IMR-90 (cell line): ENCODE measurements around the gene LOXL4. TPM values are rescaled to one million over a fixed set of nuclear protein-coding genes. Genes with fewer than 3 reads are reported as not detected.

Source experiments
- ATAC-seq: fragments of 200-7000 bp; cut with Tn5 transposase; 2 replicates; pipeline ENCODE4 v1.9.1; 2020; ENCODE audit warnings: low read depth, mild to moderate bottlenecking, moderate library complexity
- BruUV-seq: library from RNA; stranded (reverse); fragments of 400-500 nt; replicated peaks from 2 replicates; lab custom pipeline; 2021; lab: Mats Ljungman, UMichigan
- CTCF ChIA-PET: fragments of 300-600 bp; formaldehyde crosslinking; extraction: SDS; loops from one replicate; lab custom pipeline; 2021; ENCODE audit warnings: antibody characterized with exemption; lab: Yijun Ruan, JAX
- POLR2A ChIA-PET: fragments of 300-600 bp; sonication (Branson Sonifier 250); formaldehyde crosslinking; loops from one replicate; lab custom pipeline; 2022; ENCODE audit warnings: antibody characterized with exemption; ENCODE audit not compliant: unreplicated experiment; lab: Charles Lee
- DNase-seq: peaks from one replicate; pipeline ENCODE4 v3.0.0; 2013
- H2AFZ ChIP-seq: replicated peaks from 2 replicates; pipeline ENCODE3; 2013; ENCODE audit warnings: low read length, mild to moderate bottlenecking; ENCODE audit not compliant: poor library complexity
- H2AK5ac ChIP-seq: 2 replicates; pipeline ENCODE4 v1.6.1; 2013; ENCODE audit warnings: low read depth, low read length, inconsistent platforms
- H2AK9ac ChIP-seq: replicated peaks from 2 replicates; pipeline ENCODE3; 2013; ENCODE audit warnings: mild to moderate bottlenecking, low read depth, low read length, moderate library complexity; ENCODE audit not compliant: poor library complexity
- H2BK120ac ChIP-seq: 2 replicates; pipeline ENCODE4 v1.6.1; 2013; ENCODE audit warnings: low read depth, low read length, inconsistent platforms
- H2BK15ac ChIP-seq: 3 replicates; pipeline ENCODE4 v1.6.1; 2013; ENCODE audit warnings: low read depth, low read length, inconsistent platforms
- H2BK20ac ChIP-seq: 2 replicates; pipeline ENCODE4 v1.6.1; 2013; ENCODE audit warnings: low read depth, mild to moderate bottlenecking, inconsistent platforms, low read length, moderate library complexity
- H2BK5ac ChIP-seq: 2 replicates; pipeline ENCODE4 v1.6.1; 2013; ENCODE audit warnings: mild to moderate bottlenecking, low read depth, low read length, inconsistent platforms; ENCODE audit not compliant: poor library complexity, severe bottlenecking
- H3K14ac ChIP-seq: replicated peaks from 2 replicates; pipeline ENCODE4 v1.6.1; 2013; ENCODE audit warnings: low read depth, low read length, inconsistent platforms
- H3K18ac ChIP-seq: 2 replicates; pipeline ENCODE4 v1.6.1; 2013; ENCODE audit warnings: low read depth, low read length, control low read depth
- H3K23ac ChIP-seq: 2 replicates; pipeline ENCODE4 v1.6.1; 2013; ENCODE audit warnings: low read depth, low read length, inconsistent platforms
- H3K27ac ChIP-seq: 2 replicates; pipeline ENCODE4 v1.5.1; 2013; ENCODE audit warnings: mild to moderate bottlenecking, control low read depth, low read length; ENCODE audit not compliant: insufficient read depth
- H3K27me3 ChIP-seq: 2 replicates; pipeline ENCODE4 v1.6.1; 2013; ENCODE audit warnings: low read length; ENCODE audit not compliant: control insufficient read depth, insufficient read depth
- H3K36me3 ChIP-seq: 2 replicates; pipeline ENCODE4 v1.6.1; 2013; ENCODE audit warnings: low read length, mixed read lengths; ENCODE audit not compliant: control insufficient read depth, insufficient read depth
- H3K4ac ChIP-seq: 2 replicates; pipeline ENCODE4 v1.6.1; 2013; ENCODE audit warnings: low read depth, low read length, inconsistent platforms
- H3K4me1 ChIP-seq: 2 replicates; pipeline ENCODE4 v1.6.1; 2013; ENCODE audit warnings: low read length, mixed read lengths; ENCODE audit not compliant: control insufficient read depth, insufficient read depth
- H3K4me2 ChIP-seq: 2 replicates; pipeline ENCODE4 v1.6.1; 2013; ENCODE audit warnings: low read depth, mild to moderate bottlenecking, control low read depth, low read length, moderate library complexity
- H3K4me3 ChIP-seq: 2 replicates; pipeline ENCODE4 v1.5.1; 2013; ENCODE audit warnings: low read depth, mild to moderate bottlenecking, control low read depth, low read length, moderate library complexity; ENCODE audit not compliant: insufficient read depth
- H3K56ac ChIP-seq: 2 replicates; pipeline ENCODE4 v1.6.1; 2013; ENCODE audit warnings: low read length, inconsistent platforms; ENCODE audit not compliant: insufficient read depth; ENCODE audit errors: extremely low read depth
- H3K79me1 ChIP-seq, 2 experiments: 2 replicates each; pipeline ENCODE4 v1.6.1; 2013; ENCODE audit warnings: low read length in 2 of 2, inconsistent platforms in 1 of 2, low read depth in 1 of 2
- H3K9ac ChIP-seq: 2 replicates; pipeline ENCODE4 v1.6.1; 2013; ENCODE audit warnings: low read depth, low read length, control low read depth
- H3K9me1 ChIP-seq: 2 replicates; pipeline ENCODE4 v1.6.1; 2013; ENCODE audit warnings: low read length, inconsistent platforms; ENCODE audit not compliant: insufficient read depth
- H3K9me3 ChIP-seq: 2 replicates; pipeline ENCODE4 v1.6.1; 2013; ENCODE audit warnings: low read length; ENCODE audit not compliant: control insufficient read depth, insufficient read depth
- H4K20me1 ChIP-seq: 2 replicates; pipeline ENCODE4 v1.6.1; 2013; ENCODE audit warnings: low read length, inconsistent platforms; ENCODE audit not compliant: insufficient read depth
- H4K5ac ChIP-seq: 2 replicates; pipeline ENCODE4 v1.6.1; 2013; ENCODE audit warnings: mild to moderate bottlenecking, low read depth, low read length, control low read depth
- H4K8ac ChIP-seq, 2 experiments: 2 replicates each; pipeline ENCODE4 v1.6.1; 2013; ENCODE audit warnings: low read depth in 2 of 2, low read length in 2 of 2, control low read depth in 1 of 2, inconsistent platforms in 1 of 2
- H4K91ac ChIP-seq: 2 replicates; pipeline ENCODE4 v1.6.1; 2013; ENCODE audit warnings: low read depth, low read length, inconsistent platforms; ENCODE audit not compliant: insufficient read depth
- BHLHE40 ChIP-seq: fragments of 150-350 bp; IDR thresholded peaks from 2 replicates; pipeline ENCODE4 v1.6.1; 2016; ENCODE audit warnings: mild to moderate bottlenecking, low read depth, low read length
- FOS ChIP-seq: fragments of 150-350 bp; IDR thresholded peaks from 2 replicates; pipeline ENCODE4 v1.6.1; 2016; ENCODE audit warnings: low read depth, low read length
- RAD21 ChIP-seq: IDR thresholded peaks from 2 replicates; pipeline ENCODE4 v1.6.1; 2012; ENCODE audit warnings: low read length, improper control_type of control experiment
- WGBS, 2 experiments: methylation state at CpG; one replicate each; pipeline versions ENCODE4 v1.1.5 to v1.1.7; 2013; ENCODE audit warnings: missing lambda C conversion rate in 2 of 2; ENCODE audit not compliant: insufficient read length in 1 of 2; ENCODE audit errors: extremely low coverage in 2 of 2; 5-methylcytosine and 5-hydroxymethylcytosine counted together
- dilution Hi-C: fragments of 300-500 bp; cut with HindIII; formaldehyde crosslinking; loops from one replicate; pipeline ENCODE4 v1.14.3; 2018; ENCODE audit warnings: low sequenced_read_pairs; ENCODE audit not compliant: unreplicated experiment
- in situ Hi-C: fragments of 300-500 bp; cut with MboI; formaldehyde crosslinking; loops from 3 replicates; pipeline ENCODE4 v1.14.3; 2019; ENCODE audit warnings: low sequenced_read_pairs, inconsistent platforms, mixed read lengths
- intact Hi-C: fragments of 100-400 bp; cut with micrococcal nuclease; formaldehyde crosslinking; loops from 2 replicates; pipeline ENCODE4 v1.10.0; 2022
- polyA plus RNA-seq, 3 experiments: library from polyadenylated mRNA; depleted of rRNA; stranded (reverse); fragments of >200 nt; gene quantifications; 2 replicates each; pipeline ENCODE4 v1.2.3, GENCODE V29; 2012; ENCODE audit warnings: low replicate concordance in 1 of 3
- total RNA-seq: library from RNA; depleted of rRNA; stranded (reverse); fragments of >200 nt; gene quantifications from 2 replicates; pipeline ENCODE4 v1.2.3, GENCODE V29; 2012

The LOXL4 gene
- total and polyA plus RNA-seq, 2 of the 4 experiments (the other 2 are of a cell fraction): 20.8 to 26.7 TPM

- H3K14ac ChIP-seq: no peak overlapping the region
- in situ Hi-C loops: no loop called here
- no peak for DNase-seq
- H3K9me3 ChIP-seq: no peaks in the 10 kb centered on the region
- H2AFZ ChIP-seq: no peak overlapping the region
- H3K4me1 ChIP-seq: no peaks in the 10 kb centered on the region; the same call in 1 of the 2 replicates
- peaks cover 36% of the 10 kb centered on the region for H3K27me3 ChIP-seq
- H2AK9ac ChIP-seq: no peak overlapping the region
- no peak overlapping the region for H3K27ac ChIP-seq
- no peak overlapping the region for H3K9ac ChIP-seq
- H4K5ac ChIP-seq: no peak overlapping the region
- H3K9me1 ChIP-seq: no peaks in the 10 kb centered on the region
- no peak overlapping the region for H4K91ac ChIP-seq
- BruUV-seq: no TSS peak
- H2BK20ac ChIP-seq: no peak overlapping the region
- no peaks in the 10 kb centered on the region for H3K79me1 ChIP-seq
- intact Hi-C loops: no loop called here
- no peak overlapping the region for H3K18ac ChIP-seq
- no peak overlapping the region for H2BK5ac ChIP-seq
- ChIA-PET POLR2A (no interaction called here), CTCF (interaction anchor here (1.6 kb wide), 1 partner anchor 51 kb away, joined by 3 read pairs; no protein-coding TSS in a partner anchor)
- H2BK120ac ChIP-seq: no peak overlapping the region
- no peak overlapping the region for H2BK15ac ChIP-seq
- no peak overlapping the region for H3K56ac ChIP-seq
- H4K8ac ChIP-seq: no peak overlapping the region
- dilution Hi-C loops: no loop called here
- 60% methylated on average over 1 of the region's 3 CpGs; no CpG with 5 or more reads in 1 of the 2 experiments for WGBS, 2 experiments
- no peaks in the 10 kb centered on the region for H4K20me1 ChIP-seq
- no peak overlapping the region for H3K4ac ChIP-seq
- no peak overlapping the region for H3K4me2 ChIP-seq
- no peak overlapping the region for H3K4me3 ChIP-seq
- no peak for TF ChIP-seq RAD21
- no peak for TF ChIP-seq FOS
- no peak for TF ChIP-seq BHLHE40
- no peak for ATAC-seq
- H2AK5ac ChIP-seq: no peak overlapping the region
- no peak overlapping the region for H3K23ac ChIP-seq
- no peaks in the 10 kb centered on the region for H3K36me3 ChIP-seq
Measured at GRCh38 chr10:98294270-98294627, 26.3 kb upstream of the LOXL4 start.
